ENCODE results near the gene CCDC148.

The CCDC148 gene

DNA sequence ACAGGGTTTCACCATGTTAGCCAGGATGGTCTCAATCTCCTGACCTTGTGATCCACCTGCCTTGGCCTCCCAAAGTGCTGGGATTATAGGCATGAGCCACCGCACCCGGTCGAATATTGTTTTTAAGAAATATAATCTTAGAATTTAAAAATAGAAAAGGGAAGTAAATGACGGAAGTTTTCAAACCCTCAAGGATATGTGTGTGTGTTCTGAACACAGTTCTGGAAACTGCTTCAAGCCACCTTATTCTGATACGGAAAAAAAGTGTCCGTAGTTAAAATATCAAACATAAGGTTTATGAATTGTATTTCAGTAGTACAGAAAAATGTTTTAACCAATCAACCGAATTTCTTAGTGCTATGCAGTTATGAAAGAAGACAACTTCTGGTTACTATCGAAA lies 239.0 kb downstream of the CCDC148 start:
- Histone ChIP-seq H3K27me3 (replicated peaks) (no peaks in the 10 kb centered on the region), H3K4me3 (ENCODE audit: low read depth, low read length) (no peak overlapping the region), H3K27ac (no peak overlapping the region), H3K36me3 (replicated peaks) (no peaks in the 10 kb centered on the region)
- no peak for DNase-seq
- TF ChIP-seq, protein P1, sequence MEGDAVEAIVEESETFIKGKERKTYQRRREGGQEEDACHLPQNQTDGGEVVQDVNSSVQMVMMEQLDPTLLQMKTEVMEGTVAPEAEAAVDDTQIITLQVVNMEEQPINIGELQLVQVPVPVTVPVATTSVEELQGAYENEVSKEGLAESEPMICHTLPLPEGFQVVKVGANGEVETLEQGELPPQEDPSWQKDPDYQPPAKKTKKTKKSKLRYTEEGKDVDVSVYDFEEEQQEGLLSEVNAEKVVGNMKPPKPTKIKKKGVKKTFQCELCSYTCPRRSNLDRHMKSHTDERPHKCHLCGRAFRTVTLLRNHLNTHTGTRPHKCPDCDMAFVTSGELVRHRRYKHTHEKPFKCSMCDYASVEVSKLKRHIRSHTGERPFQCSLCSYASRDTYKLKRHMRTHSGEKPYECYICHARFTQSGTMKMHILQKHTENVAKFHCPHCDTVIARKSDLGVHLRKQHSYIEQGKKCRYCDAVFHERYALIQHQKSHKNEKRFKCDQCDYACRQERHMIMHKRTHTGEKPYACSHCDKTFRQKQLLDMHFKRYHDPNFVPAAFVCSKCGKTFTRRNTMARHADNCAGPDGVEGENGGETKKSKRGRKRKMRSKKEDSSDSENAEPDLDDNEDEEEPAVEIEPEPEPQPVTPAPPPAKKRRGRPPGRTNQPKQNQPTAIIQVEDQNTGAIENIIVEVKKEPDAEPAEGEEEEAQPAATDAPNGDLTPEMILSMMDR (IDR thresholded peaks at IDR 0.05; ENCODE audit: low read depth, low read length, missing control alignments): no peak
- in situ Hi-C loops (cut with HindIII; ENCODE audit: low pct_ligation_motif_present, low sequenced_read_pairs): no loop called here

GRCh38 chr2:158214431-158214830 lies 242.1 kb downstream of the CCDC148 start:
- in situ Hi-C loops (cut with HindIII; ENCODE audit: low pct_ligation_motif_present, low sequenced_read_pairs): no loop called here
- Histone ChIP-seq H3K27me3 (replicated peaks) (no peaks in the 10 kb centered on the region), H3K27ac (no peak overlapping the region), H3K36me3 (replicated peaks) (no peaks in the 10 kb centered on the region), H3K4me3 (ENCODE audit: low read depth, low read length) (no peak overlapping the region)
- peak; percentile 42 for DNase-seq
- TF ChIP-seq, protein P1 (IDR thresholded peaks at IDR 0.05; ENCODE audit: low read depth, low read length, missing control alignments): no peak

GRCh38 chr2:158213773-158214172 lies 242.8 kb downstream of the CCDC148 start:
- TF ChIP-seq, protein P1 (IDR thresholded peaks at IDR 0.05; ENCODE audit: low read depth, low read length, missing control alignments): no peak
- H3K27me3 ChIP-seq (replicated peaks): no peaks in the 10 kb centered on the region
- H3K27ac ChIP-seq: no peak overlapping the region
- in situ Hi-C loops (cut with HindIII; ENCODE audit: low pct_ligation_motif_present, low sequenced_read_pairs): no loop called here
- no peak for DNase-seq
- H3K4me3 ChIP-seq (ENCODE audit: low read depth, low read length): no peak overlapping the region
- H3K36me3 ChIP-seq (replicated peaks): no peaks in the 10 kb centered on the region

- Histone ChIP-seq H3K36me3 (replicated peaks) (no peaks in the 10 kb centered on the region), H3K4me3 (ENCODE audit: low read depth, low read length) (no peak overlapping the region), H3K27me3 (replicated peaks) (no peaks in the 10 kb centered on the region), H3K27ac (no peak overlapping the region)
- TF ChIP-seq, protein P1 (IDR thresholded peaks at IDR 0.05; ENCODE audit: low read depth, low read length, missing control alignments): no peak
- in situ Hi-C loops (cut with HindIII; ENCODE audit: low pct_ligation_motif_present, low sequenced_read_pairs): no loop called here
- DNase-seq: no peak
Measured at GRCh38 chr2:158212301-158212700, 244.3 kb downstream of the CCDC148 start.

- in situ Hi-C loops (cut with HindIII; ENCODE audit: low pct_ligation_motif_present, low sequenced_read_pairs): no loop called here
- H3K36me3 ChIP-seq (replicated peaks): no peaks in the 10 kb centered on the region
- TF ChIP-seq, protein P1 (IDR thresholded peaks at IDR 0.05; ENCODE audit: low read depth, low read length, missing control alignments): no peak
- H3K27me3 ChIP-seq (replicated peaks): no peaks in the 10 kb centered on the region
- DNase-seq: no peak
- H3K27ac ChIP-seq: no peak overlapping the region
- no peak overlapping the region for H3K4me3 ChIP-seq (ENCODE audit: low read depth, low read length)
Measured at GRCh38 chr2:158211502-158211901, 245.1 kb downstream of the CCDC148 start.

GRCh38 chr2:158207354-158207753 lies 249.2 kb downstream of the CCDC148 start:
- TF ChIP-seq, protein P1 (IDR thresholded peaks at IDR 0.05; ENCODE audit: low read depth, low read length, missing control alignments): no peak
- in situ Hi-C loops (cut with HindIII; ENCODE audit: low pct_ligation_motif_present, low sequenced_read_pairs): no loop called here
- Histone ChIP-seq H3K27me3 (replicated peaks) (no peaks in the 10 kb centered on the region), H3K4me3 (ENCODE audit: low read depth, low read length) (no peak overlapping the region), H3K27ac (no peak overlapping the region), H3K36me3 (replicated peaks) (no peaks in the 10 kb centered on the region)
- DNase-seq: no peak
